GM12891 (cell line): ENCODE results near the gene TM9SF2.

Experiments used
- POLR2A ChIP-seq: IDR thresholded peaks from 2 replicates; pipeline ENCODE4 v1.6.1; 2011; ENCODE audit warnings: low read depth, low read length, control low read depth
- POLR2AphosphoS5 ChIP-seq: IDR thresholded peaks from 2 replicates; pipeline ENCODE4 v1.6.1; 2011; ENCODE audit warnings: low read depth, low read length, control low read depth
- TAF1 ChIP-seq: IDR thresholded peaks from 2 replicates; pipeline ENCODE4 v1.6.1; 2011; ENCODE audit warnings: low read depth, low read length, control low read depth

DNA sequence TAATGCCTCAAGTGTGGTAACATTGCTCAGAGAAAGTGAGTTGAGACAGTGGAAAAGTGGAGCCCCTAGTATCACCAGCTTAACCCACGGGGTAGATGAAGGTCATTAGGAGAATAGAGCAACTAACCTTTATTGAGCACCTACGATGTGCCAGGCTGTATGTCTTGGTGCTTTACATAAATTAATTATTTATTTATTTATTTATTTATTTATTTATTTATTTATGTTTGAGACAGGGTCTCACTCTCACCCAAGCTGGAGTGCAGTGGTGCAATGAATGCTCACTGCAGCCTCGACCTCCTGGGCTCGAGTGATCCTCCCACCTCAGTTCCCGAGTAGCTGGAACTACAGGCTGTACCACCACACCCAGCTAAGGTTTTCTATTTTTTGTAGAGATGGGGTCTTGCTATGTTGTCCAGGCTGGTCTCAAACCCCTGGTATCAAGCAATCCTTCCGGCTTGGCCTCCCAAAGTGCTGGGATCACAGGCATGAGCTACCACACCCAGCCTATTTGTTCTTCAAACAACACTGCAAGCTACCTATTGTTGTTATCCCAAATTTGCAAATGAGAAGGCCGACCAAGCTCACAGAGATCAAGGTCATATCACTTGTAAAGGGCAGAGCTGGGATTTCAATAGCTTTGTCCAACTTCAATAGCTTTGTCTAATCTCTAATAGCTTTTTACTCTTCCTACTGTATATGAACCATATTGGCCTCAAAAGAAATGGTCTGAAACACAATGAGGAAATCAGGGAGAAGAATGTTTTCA is 79.4 kb downstream of the TM9SF2 start:
- TF ChIP-seq POLR2A: no peak
- TF ChIP-seq POLR2AphosphoS5: no peak
- TF ChIP-seq TAF1: no peak
